NB4 (cell line): ENCODE results near the gene KCNJ13.
"Not testable (repeated sequence)": the region's sequence is repeated elsewhere in the genome, so short reads cannot be mapped to it uniquely, and the experiment has no call there.

Experiments used
- DNase-seq: peaks from one replicate; pipeline ENCODE4 v3.0.0; 2010; ENCODE audit warnings: low read depth
- H3K4me3 ChIP-seq: one replicate; pipeline ENCODE4 v1.5.1; 2011; ENCODE audit warnings: mild to moderate bottlenecking, low read depth, low read length, moderate library complexity
- CTCF ChIP-seq: IDR thresholded peaks from one replicate; pipeline ENCODE4 v1.5.1; 2012; ENCODE audit warnings: low read depth, low read length
- MAX ChIP-seq: IDR thresholded peaks from 2 replicates; pipeline ENCODE4 v1.6.1; 2011; ENCODE audit warnings: low read depth, low read length
- MYC ChIP-seq: IDR thresholded peaks from 2 replicates; pipeline ENCODE4 v1.6.1; 2011; ENCODE audit warnings: low read depth, low read length
- POLR2A ChIP-seq: IDR thresholded peaks from 2 replicates; pipeline ENCODE4 v1.6.1; 2011; ENCODE audit warnings: mild to moderate bottlenecking; ENCODE audit not compliant: insufficient read length; ENCODE audit errors: extremely low read depth

KCNJ13 gene

GRCh38 chr2:232721882-232722281 lies 54.5 kb downstream of the KCNJ13 start:
- H3K4me3 ChIP-seq: no peak overlapping the region
- peak; percentile 17 for DNase-seq
- TF ChIP-seq MYC (no peak), MAX (no peak), CTCF (no peak), POLR2A (no peak)

GRCh38 chr2:232721261-232721660 lies 55.1 kb downstream of the KCNJ13 start:
- TF ChIP-seq CTCF (no peak), MYC (no peak), POLR2A (no peak), MAX (no peak)
- H3K4me3 ChIP-seq: no peak overlapping the region
- no peak for DNase-seq

GRCh38 chr2:232720056-232720455 lies 56.3 kb downstream of the KCNJ13 start:
- not testable (repeated sequence) for H3K4me3 ChIP-seq, DNase-seq
